Glomerular endothelial cell (primary cell): ENCODE results near the gene RAP2B. TPM values are rescaled to one million over a fixed set of nuclear protein-coding genes. Genes with fewer than 3 reads are reported as not detected.

Source experiments
- DNase-seq: peaks from one replicate; pipeline ENCODE4 v3.0.0-alpha.2; 2011; ENCODE audit warnings: low read depth, low spot score; ENCODE audit errors: extremely low read depth
- total RNA-seq: library from RNA; depleted of rRNA; stranded (reverse); fragments of >200 nt; gene quantifications from 2 replicates; pipeline ENCODE4 v1.2.3, GENCODE V29; 2015

RAP2B gene
- total RNA-seq, 1 donor from 2014 or later = 30.7 TPM

- no peak for DNase-seq
Observed at GRCh38 chr3:153159771-153160397, 2.1 kb upstream of the RAP2B start.

- DNase-seq = no peak
Observed at GRCh38 chr3:153160451-153161137, 1.4 kb upstream of the RAP2B start.

DNA sequence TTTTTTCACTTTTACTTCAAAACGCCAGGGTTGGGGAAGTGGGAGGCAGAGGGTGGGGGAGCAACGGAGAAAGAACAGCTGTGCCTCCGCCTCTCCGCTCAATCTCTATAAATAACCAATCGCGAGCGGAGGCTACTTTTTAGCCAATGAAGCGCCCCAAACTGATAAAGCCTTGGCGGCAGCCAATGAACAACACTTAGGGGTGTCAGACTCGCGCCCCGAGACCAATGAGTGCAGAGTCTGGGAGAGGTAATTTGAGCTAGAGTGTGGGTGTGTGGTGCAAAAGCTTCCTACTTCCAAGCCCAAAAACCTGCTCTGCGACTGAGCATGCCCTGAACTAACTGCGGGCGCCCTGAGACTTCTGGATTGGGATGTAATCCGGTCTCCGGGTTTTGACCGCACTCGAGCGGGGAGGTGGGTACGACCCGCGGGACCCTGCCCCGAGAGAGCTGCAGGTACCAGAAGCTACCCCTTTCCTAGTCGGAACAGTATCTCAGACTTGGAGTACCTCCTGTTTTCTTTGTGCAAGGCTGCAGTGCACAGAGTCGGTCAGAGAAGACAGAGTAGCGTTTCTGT, 800 bp upstream of the RAP2B start:
- peak; percentile 98 for DNase-seq

DNA sequence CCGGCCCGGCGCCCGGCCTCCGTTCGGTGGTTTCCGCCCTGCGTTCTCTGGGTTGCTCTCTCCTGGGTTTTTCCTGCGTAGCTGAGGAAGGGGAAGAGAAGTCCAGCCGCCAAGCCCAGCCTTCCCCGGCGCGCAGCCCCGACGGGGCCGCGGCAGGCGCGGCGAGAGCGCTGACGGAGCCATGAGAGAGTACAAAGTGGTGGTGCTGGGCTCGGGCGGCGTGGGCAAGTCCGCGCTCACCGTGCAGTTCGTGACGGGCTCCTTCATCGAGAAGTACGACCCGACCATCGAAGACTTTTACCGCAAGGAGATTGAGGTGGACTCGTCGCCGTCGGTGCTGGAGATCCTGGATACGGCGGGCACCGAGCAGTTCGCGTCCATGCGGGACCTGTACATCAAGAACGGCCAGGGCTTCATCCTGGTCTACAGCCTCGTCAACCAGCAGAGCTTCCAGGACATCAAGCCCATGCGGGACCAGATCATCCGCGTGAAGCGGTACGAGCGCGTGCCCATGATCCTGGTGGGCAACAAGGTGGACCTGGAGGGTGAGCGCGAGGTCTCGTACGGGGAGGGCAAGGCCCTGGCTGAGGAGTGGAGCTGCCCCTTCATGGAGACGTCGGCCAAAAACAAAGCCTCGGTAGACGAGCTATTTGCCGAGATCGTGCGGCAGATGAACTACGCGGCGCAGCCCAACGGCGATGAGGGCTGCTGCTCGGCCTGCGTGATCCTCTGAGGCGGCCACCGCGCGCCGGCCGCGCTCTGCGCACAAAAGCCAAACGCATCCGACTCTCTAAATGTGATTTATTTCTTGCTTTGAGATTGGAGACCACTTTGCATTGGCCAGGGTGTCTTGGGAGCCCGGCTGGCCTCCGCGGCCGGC, 727 bp downstream of the RAP2B start:
- DNase-seq = no peak

- DNase-seq = no peak
Observed at GRCh38 chr3:153163393-153163724, 1.3 kb downstream of the RAP2B start.

- DNase-seq = no peak
Observed at GRCh38 chr3:153163756-153164550, 1.9 kb downstream of the RAP2B start.

- DNase-seq = no peak
Observed at GRCh38 chr3:153165261-153165681, 3.2 kb downstream of the RAP2B start.

DNA sequence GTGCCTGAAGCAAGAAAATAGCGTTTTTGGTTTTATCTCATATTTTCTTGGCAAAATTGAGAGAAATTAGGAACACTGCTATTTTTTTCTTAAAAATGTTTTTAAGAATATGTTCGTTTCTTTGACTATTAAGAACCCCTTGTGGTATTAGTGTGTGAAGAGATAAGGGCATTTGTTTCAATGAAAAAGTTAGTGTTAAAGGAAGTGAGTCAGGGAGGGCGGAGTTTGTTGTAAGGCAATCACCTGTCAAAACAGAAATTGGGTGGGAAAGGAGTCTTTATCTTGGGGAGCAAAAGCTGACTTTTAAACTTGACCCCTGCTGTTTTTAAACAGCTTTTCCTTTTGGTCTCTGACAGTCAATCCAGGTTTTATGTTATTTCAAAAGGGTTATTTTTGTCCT, 4.2 kb downstream of the RAP2B start:
- peak; percentile 47 for DNase-seq

- DNase-seq = no peak
Observed at GRCh38 chr3:153166796-153167195, 4.8 kb downstream of the RAP2B start.

GRCh38 chr3:153169793-153170383, 7.9 kb downstream of the RAP2B start:
- DNase-seq = no peak

DNA sequence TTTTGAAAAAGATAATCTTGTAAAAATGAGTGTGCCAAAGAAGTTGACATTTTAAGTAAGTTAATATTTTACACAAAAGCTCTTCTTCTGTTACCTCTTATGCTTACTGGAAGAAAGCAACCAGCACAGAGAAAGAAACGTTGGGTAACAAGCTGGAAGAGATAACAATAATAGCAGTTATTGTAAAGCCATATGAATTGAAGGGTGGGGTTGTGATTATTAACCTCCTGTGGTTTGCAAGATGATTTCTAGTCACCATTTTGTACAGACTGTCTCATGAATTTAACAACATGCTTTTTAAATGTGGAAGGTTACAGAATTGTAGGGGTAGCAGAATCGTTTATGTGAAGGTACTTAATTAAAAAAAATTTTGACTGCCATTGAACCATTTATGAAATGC, 9.2 kb downstream of the RAP2B start:
- DNase-seq = no peak

DNA sequence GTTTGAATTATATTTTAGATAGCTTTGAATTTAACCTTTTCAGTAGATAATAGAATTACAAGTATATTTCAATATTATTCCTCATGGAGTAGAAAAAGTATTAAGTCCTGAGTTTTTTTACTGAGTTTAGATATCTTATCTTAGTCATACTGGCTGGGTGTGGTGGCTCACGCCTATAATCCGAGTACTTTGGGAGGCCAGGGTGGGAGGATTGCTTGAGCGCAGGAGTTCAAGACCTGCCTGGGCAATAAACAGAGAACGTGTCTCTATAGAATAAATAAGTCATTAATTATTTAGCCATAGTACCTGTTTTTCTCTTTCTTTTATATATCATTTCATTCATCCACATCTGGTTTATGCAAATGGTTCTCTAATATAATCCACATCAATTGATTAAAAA, 9.9 kb downstream of the RAP2B start:
- DNase-seq = no peak

GRCh38 chr3:153172796-153173757, 11.1 kb downstream of the RAP2B start:
- no peak for DNase-seq

DNA sequence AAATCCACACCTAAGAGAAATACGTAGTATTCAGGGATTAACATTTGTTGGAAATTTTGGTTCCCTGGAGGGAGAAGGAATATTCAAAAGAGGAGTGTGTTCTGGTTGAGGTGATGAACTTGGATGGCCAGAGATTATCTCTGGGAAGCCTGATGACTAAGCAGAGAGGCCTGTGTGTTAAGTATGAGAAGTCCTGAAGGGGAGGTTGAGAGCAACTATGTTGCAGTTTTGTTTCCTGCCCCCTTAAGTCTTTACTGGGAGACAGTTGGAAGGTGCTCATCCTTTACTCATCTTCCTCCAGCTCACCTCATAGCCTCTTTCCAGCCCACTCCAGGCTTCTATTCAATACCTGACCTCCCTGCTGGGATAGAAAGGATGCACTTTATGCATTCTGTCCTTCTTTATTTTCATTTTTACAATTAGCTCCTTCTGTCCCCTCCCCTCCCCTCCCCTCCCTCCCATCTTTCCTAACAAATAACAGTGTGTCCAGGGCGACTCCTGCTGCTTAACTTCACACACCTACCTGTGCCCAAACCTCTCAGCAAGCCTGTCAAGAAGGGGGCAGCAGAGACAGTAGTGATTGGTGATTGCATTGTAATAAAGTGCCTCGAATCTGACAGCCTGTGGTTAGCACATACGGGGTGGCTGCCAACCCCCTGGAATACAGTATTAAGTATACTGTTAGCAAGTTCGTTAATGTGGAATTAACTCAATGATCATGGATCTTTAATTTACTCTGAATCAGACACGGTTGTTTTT, 11.9 kb downstream of the RAP2B start:
- DNase-seq = no peak

- no peak for DNase-seq
Observed at GRCh38 chr3:153176197-153176596, 14.2 kb downstream of the RAP2B start.

DNA sequence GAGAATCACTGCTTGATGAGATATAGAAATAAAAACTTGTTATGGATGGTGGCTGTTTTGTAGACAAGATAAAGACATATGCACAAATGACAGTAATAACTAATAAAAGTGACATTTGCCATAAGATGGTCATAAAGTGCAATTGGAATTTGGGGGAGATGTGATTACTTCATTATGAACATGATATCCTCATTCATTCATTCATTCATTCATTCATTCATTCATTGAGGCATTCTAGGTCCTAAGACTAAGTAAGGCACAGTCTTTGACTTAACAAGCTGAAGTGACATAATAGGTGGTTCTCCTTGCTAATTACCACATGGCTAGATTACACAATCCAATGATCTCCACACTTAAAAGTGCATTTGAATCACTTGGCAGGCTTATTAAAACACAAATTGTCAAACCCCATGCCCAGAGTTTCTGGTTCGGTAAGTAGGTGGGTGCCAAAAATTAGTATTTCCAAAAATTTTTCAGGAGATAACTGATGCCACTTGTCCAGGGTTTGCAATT, 18.9 kb downstream of the RAP2B start:
- DNase-seq = no peak

DNA sequence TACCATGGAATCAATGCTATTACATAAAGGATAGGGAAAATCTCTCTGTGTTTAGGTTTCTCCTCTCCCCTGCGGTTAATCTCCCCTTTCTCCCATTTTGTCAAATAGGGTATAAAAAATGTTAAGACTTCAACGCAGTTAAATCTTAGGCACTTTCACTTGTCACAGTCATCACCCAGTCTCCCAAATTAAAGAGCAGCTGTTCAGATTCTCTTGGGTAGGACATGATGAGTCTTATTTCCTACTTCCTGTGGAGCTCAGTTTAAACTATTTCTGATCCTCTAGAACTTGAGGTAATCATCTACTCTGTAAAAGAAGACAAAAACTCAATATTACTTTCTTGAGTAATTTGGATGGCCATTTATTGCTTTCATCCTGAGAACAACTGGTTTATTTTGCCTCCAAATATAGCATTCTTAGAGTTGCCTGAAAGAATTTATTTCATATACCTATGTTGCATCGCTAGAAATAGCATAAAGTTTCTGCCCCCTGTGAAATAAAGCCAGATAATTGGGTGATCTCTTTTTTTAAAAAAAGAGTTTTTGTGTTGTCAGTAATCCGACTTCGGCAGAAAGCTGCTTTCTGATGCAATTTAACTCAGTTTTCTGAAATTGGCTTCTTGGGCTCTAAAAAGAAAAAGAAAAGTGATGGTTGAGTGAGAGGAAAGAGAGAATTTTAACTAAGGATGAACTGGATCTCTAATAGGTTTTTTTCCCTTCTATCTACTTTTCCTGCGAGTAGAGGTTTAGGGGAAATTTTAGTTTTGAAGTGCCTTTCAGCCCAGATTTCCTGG, 20.7 kb downstream of the RAP2B start:
- no peak for DNase-seq
